K562 (cell line): ENCODE results near the gene DENND1A. TPM values are rescaled to one million over a fixed set of nuclear protein-coding genes. Genes with fewer than 3 reads are reported as not detected.

Experiments used
- ATAC-seq: fragments of 200-7000 bp; cut with Tn5 transposase; 3 replicates; pipeline ENCODE4 v1.9.1; 2020; ENCODE audit warnings: moderate library complexity
- BruUV-seq: library from RNA; stranded (reverse); fragments of 400-500 nt; replicated peaks from 2 replicates; lab custom pipeline; 2021; lab: Mats Ljungman, UMichigan
- CTCF ChIA-PET: fragments of 300-600 bp; formaldehyde crosslinking; extraction: SDS; loops from one replicate; lab custom pipeline; 2021; ENCODE audit warnings: low intra/inter-chr PET ratio; lab: Yijun Ruan, JAX
- POLR2A ChIA-PET: fragments of 300-600, 350-650 bp; sonication (Branson Sonifier 250); formaldehyde crosslinking; extraction: SDS; loops from one replicate; lab custom pipeline; 2021; ENCODE audit warnings: antibody characterized with exemption, inconsistent platforms; lab: Yijun Ruan, JAX
- DNase-seq, 4 experiments: peaks; one replicate each; pipeline versions ENCODE4 v3.0.0 to v3.0.0-alpha.2; 2011 to 2018; ENCODE audit warnings: low spot score in 3 of 4, mixed read lengths in 3 of 4; ENCODE audit errors: extremely low read depth in 1 of 4
- FAIRE-seq: peaks from 2 replicates; lab custom pipeline; 2011; peaks lifted over from hg19 to GRCh38; lab: Jason Lieb, UNC
- H2AFZ ChIP-seq: 2 replicates; pipeline ENCODE4 v1.6.0; 2011; ENCODE audit warnings: low read depth, low read length, control low read depth, inconsistent platforms
- H3K27ac ChIP-seq: fragments of 200-600 bp; 3 replicates; pipeline ENCODE4 v1.8.0; 2011; ENCODE audit warnings: low read depth, mild to moderate bottlenecking, control low read depth, inconsistent platforms, low read length, moderate library complexity, mixed read lengths; ENCODE audit errors: extremely low read depth
- H3K27me3 ChIP-seq, 2 experiments: fragments of 300-600 bp in 1 of 2; 2 replicates in 1 of 2; 3 replicates in 1 of 2; pipeline versions ENCODE4 v1.6.0 to v1.8.0; 2011; ENCODE audit warnings: inconsistent platforms in 2 of 2, low read length in 2 of 2, mild to moderate bottlenecking in 1 of 2, mixed read lengths in 1 of 2, moderate library complexity in 1 of 2; ENCODE audit not compliant: control insufficient read depth in 2 of 2, insufficient read depth in 2 of 2
- H3K36me3 ChIP-seq: fragments of 300-600 bp; 3 replicates; pipeline ENCODE4 v1.8.0; 2011; ENCODE audit warnings: mild to moderate bottlenecking, low read length, inconsistent platforms; ENCODE audit not compliant: control insufficient read depth, insufficient read depth
- H3K4me1 ChIP-seq, 2 experiments: fragments of 200-600 bp in 1 of 2; replicated peaks in 1 of 2; 2 replicates in 1 of 2; 3 replicates in 1 of 2; pipeline versions ENCODE4 v1.5.1 to v1.8.0; 2011; ENCODE audit warnings: inconsistent platforms in 2 of 2, low read length in 2 of 2, mild to moderate bottlenecking in 1 of 2, mixed read lengths in 1 of 2, moderate library complexity in 1 of 2; ENCODE audit not compliant: control insufficient read depth in 2 of 2, insufficient read depth in 2 of 2
- H3K4me2 ChIP-seq: 2 replicates; pipeline ENCODE4 v1.6.1; 2011; ENCODE audit warnings: low read length, control low read depth, inconsistent platforms, mixed read lengths; ENCODE audit not compliant: insufficient read depth
- H3K4me3 ChIP-seq: fragments of 200-600 bp; sonication (generic), shearing (Covaris generic); 2 replicates; pipeline ENCODE4 v1.5.1; 2016; ENCODE audit warnings: control low read depth, inconsistent platforms
- H3K79me2 ChIP-seq: fragments of 200-600 bp; 3 replicates; pipeline ENCODE4 v1.8.0; 2011; ENCODE audit warnings: low read length, inconsistent platforms; ENCODE audit not compliant: control insufficient read depth, insufficient read depth
- H3K9ac ChIP-seq, 2 experiments: 2 replicates each; pipeline versions ENCODE4 v1.6.0 to v1.6.1; 2011; ENCODE audit warnings: low read depth in 2 of 2, low read length in 2 of 2, control low read depth in 1 of 2, inconsistent platforms in 1 of 2, mild to moderate bottlenecking in 1 of 2, mixed read lengths in 1 of 2; ENCODE audit not compliant: insufficient read depth in 1 of 2
- H3K9me1 ChIP-seq: one replicate; pipeline ENCODE4 v1.6.0; 2011; ENCODE audit warnings: inconsistent platforms, mild to moderate bottlenecking, low read length, moderate library complexity; ENCODE audit not compliant: control insufficient read depth, insufficient read depth
- H3K9me3 ChIP-seq: replicated peaks from 2 replicates; pipeline ENCODE4 v1.5.1; 2011; ENCODE audit warnings: low read depth, low read length, inconsistent platforms; ENCODE audit not compliant: control insufficient read depth, insufficient read depth
- H4K20me1 ChIP-seq: replicated peaks from 2 replicates; pipeline ENCODE4 v1.6.1; 2011; ENCODE audit warnings: low read length, inconsistent platforms, mixed read lengths; ENCODE audit not compliant: control insufficient read depth, insufficient read depth
- FIP1L1 ChIP-seq: fragments of 200-400 bp; formaldehyde crosslinking; IDR thresholded peaks from 2 replicates; pipeline ENCODE4 v1.6.1; 2018; ENCODE audit warnings: mild to moderate bottlenecking, low read depth, low read length; ENCODE audit not compliant: poor library complexity, severe bottlenecking
- FOSL1 ChIP-seq: fragments of 200-800 bp; sonication (Bioruptor generic); conservative IDR thresholded peaks from 2 replicates; pipeline ENCODE4 v1.6.1; 2016; ENCODE audit warnings: missing genetic modification characterization, missing compliant biosample characterization
- ILF3 ChIP-seq: fragments of 450-650 bp; IDR thresholded peaks from 2 replicates; pipeline ENCODE4 v1.6.1; 2018; ENCODE audit warnings: antibody characterized with exemption, mild to moderate bottlenecking, moderate library complexity, borderline replicate concordance
- KLF16 ChIP-seq: IDR thresholded peaks from 2 replicates; pipeline ENCODE4 v1.6.1; 2016; ENCODE audit warnings: antibody characterized with exemption
- L3MBTL2 ChIP-seq: fragments of 450-650 bp; IDR thresholded peaks from 2 replicates; pipeline ENCODE4 v1.6.1; 2016; ENCODE audit warnings: mild to moderate bottlenecking, moderate library complexity
- MYBL2 ChIP-seq, 2 experiments: fragments of 450-650 bp in 1 of 2; sonication (generic) in 1 of 2; formaldehyde crosslinking in 1 of 2; IDR thresholded peaks; 2 replicates each; pipeline versions ENCODE4 v1.6.1 to v1.8.1; 2017 to 2022; ENCODE audit warnings: borderline replicate concordance in 1 of 2, inconsistent platforms in 1 of 2, low read depth in 1 of 2, mild to moderate bottlenecking in 1 of 2, missing genetic modification reagents in 1 of 2, moderate library complexity in 1 of 2
- PPARD ChIP-seq: fragments of 250-450 bp; sonication (Bioruptor Pico); IDR thresholded peaks from 2 replicates; pipeline ENCODE4 v1.8.0; 2022; ENCODE audit warnings: inconsistent platforms, mild to moderate bottlenecking, moderate library complexity
- PTTG1 ChIP-seq: fragments of 450-650 bp; IDR thresholded peaks from 2 replicates; pipeline ENCODE4 v1.6.1; 2016; ENCODE audit warnings: low read depth, mild to moderate bottlenecking, missing genetic modification characterization, missing compliant biosample characterization
- RBBP5 ChIP-seq: fragments of 200-600 bp; sonication (generic); IDR thresholded peaks from 2 replicates; pipeline ENCODE4 v1.6.1; 2012; ENCODE audit warnings: borderline replicate concordance, mild to moderate bottlenecking, low read length, control low read depth, inconsistent platforms; ENCODE audit not compliant: insufficient read depth, poor library complexity, severe bottlenecking
- RBM25 ChIP-seq: fragments of 200-400 bp; formaldehyde crosslinking; IDR thresholded peaks from 2 replicates; pipeline ENCODE4 v1.6.1; 2018; ENCODE audit warnings: low read length, low read depth, moderate library complexity; ENCODE audit not compliant: severe bottlenecking
- RFX5 ChIP-seq: IDR thresholded peaks from 2 replicates; pipeline ENCODE4 v1.6.1; 2011; ENCODE audit warnings: low read depth, mild to moderate bottlenecking, improper control_type of control experiment, low read length
- SRSF1 ChIP-seq: fragments of 200-400 bp; formaldehyde crosslinking; IDR thresholded peaks from 2 replicates; pipeline ENCODE4 v1.6.1; 2017; ENCODE audit warnings: mild to moderate bottlenecking, low read depth, low read length, moderate library complexity
- ZBTB34 ChIP-seq: fragments of 250-450 bp; sonication (Bioruptor Pico); IDR thresholded peaks from 2 replicates; pipeline ENCODE4 v1.8.0; 2021; ENCODE audit warnings: mild to moderate bottlenecking, moderate library complexity
- ZNF347 ChIP-seq: fragments of 450-650 bp; formaldehyde crosslinking; IDR thresholded peaks from 2 replicates; pipeline ENCODE4 v1.4.0; 2020; ENCODE audit warnings: low read depth, mild to moderate bottlenecking, moderate library complexity
- ZNF561 ChIP-seq: fragments of 450-650 bp; formaldehyde crosslinking; conservative IDR thresholded peaks from 2 replicates; pipeline ENCODE4 v1.4.0; 2020; ENCODE audit warnings: mild to moderate bottlenecking, moderate library complexity
- ZNF780A ChIP-seq: fragments of 250-450 bp; sonication (Bioruptor Pico); IDR thresholded peaks from 2 replicates; pipeline ENCODE4 v1.5.0; 2021; ENCODE audit warnings: mild to moderate bottlenecking
- ZZZ3 ChIP-seq: fragments of 450-650 bp; IDR thresholded peaks from 2 replicates; pipeline ENCODE4 v1.6.1; 2016; ENCODE audit warnings: antibody characterized with exemption, mild to moderate bottlenecking, moderate library complexity
- WGBS: fragments of 100-300 bp; shearing (Covaris generic); methylation state at CpG from one replicate; pipeline ENCODE4 v1.1.6; 2016; ENCODE audit warnings: low coverage, mixed read lengths; ENCODE audit not compliant: insufficient coverage; ENCODE audit errors: missing lambda C conversion rate; 5-methylcytosine and 5-hydroxymethylcytosine counted together
- in situ Hi-C: fragments of 300-500 bp; cut with MboI; formaldehyde crosslinking; loops from 4 replicates; pipeline ENCODE4 v1.15.0; 2018; ENCODE audit warnings: inconsistent platforms, mixed read lengths
- intact Hi-C: fragments of 100-400 bp; cut with micrococcal nuclease; formaldehyde crosslinking; loops from 2 replicates; pipeline ENCODE4 v1.14.2; 2022
- polyA plus RNA-seq, 8 experiments: library from polyadenylated mRNA; depleted of rRNA in 4 of 8; stranded (reverse) in 5 of 8; unstranded in 3 of 8; fragments of >200 nt; fragmentation: Nextera tagmentation in 2 of 8; fragmentation: Illumina TruSeq in 1 of 8; extraction: Ambion mirVana in 2 of 8; extraction: Trizol in 1 of 8; gene quantifications; 2 replicates each; pipeline versions ENCODE4 v1.2.1 to v1.2.3, GENCODE V29; 2011 to 2014; ENCODE audit warnings: inconsistent platforms in 1 of 8, missing spikeins in 1 of 8
- total RNA-seq, 7 experiments: library from RNA; depleted of rRNA in 6 of 7; stranded (reverse); fragments of >200 nt in 6 of 7; fragmentation: Illumina TruSeq in 2 of 7; extraction: Trizol in 2 of 7; gene quantifications; 2 replicates each; pipeline versions ENCODE4 v1.2.1 to v1.2.3, GENCODE V29; 2011 to 2021; ENCODE audit warnings: low replicate concordance in 1 of 7
- TF ChIP-seq, protein P1 (sequence below), 2 experiments: fragments of 450-650 bp; IDR thresholded peaks; 2 replicates each; pipeline ENCODE4 v1.6.1; 2016

The DENND1A gene
- total and polyA plus RNA-seq, 9 of the 15 experiments (the other 6 are each of a cell fraction or from before 2014, with no cell fraction given), result 7.6 to 29.5 (median 15.7) TPM

GRCh38 chr9:123371228-123371584 is 558.7 kb downstream of the DENND1A start:
- POLR2A ChIA-PET, result interaction anchor here (0.6 to 1.5 kb wide), 4 partner anchors 9 to 74 kb away, joined by 3 to 5 read pairs (median 4); no protein-coding TSS in a partner anchor
- Histone ChIP-seq H3K4me1 (peaks cover 16 to 66% of the 10 kb centered on the region in 2 experiments), H2AFZ (no peak overlapping the region), H3K9me3 (no peaks in the 10 kb centered on the region), H3K4me2 (no peak overlapping the region), H3K9ac (no peak overlapping the region), H3K27me3 (no peaks in the 10 kb centered on the region), H3K4me3 (no peak overlapping the region), H3K9me1 (no peaks in the 10 kb centered on the region), H3K36me3 (no peaks in the 10 kb centered on the region), H3K27ac (no peak overlapping the region), H3K79me2 (no peaks in the 10 kb centered on the region), H4K20me1 (no peaks in the 10 kb centered on the region; the same call in 1 of the 2 replicates)
- WGBS, result 46% methylated on average over 18 of the region's 18 CpGs
- CTCF ChIA-PET, result no interaction called here
- no peak for ATAC-seq
- no peak for DNase-seq
- intact Hi-C loops, result no loop called here
- no peak for FAIRE-seq
- no TSS peak for BruUV-seq
- in situ Hi-C loops, result no loop called here
- TF ChIP-seq ZNF347 (no peak), PTTG1 (no peak), ZNF561 (CRISPR knock-in tag) (no peak), L3MBTL2 (no peak), FIP1L1 (no peak), RBM25 (no peak), RFX5 (no peak), ZBTB34 (CRISPR knock-in tag) (no peak), ILF3 (no peak), SRSF1 (no peak), ZNF780A (CRISPR knock-in tag) (no peak), MYBL2 (IDR thresholded peaks at IDR 0.05; ENCODE audit: low read depth) (no peak), MYBL2 (CRISPR knock-in tag; IDR thresholded peaks at IDR 0.05; ENCODE audit: borderline replicate concordance) (no peak), RBBP5 (no peak), PPARD (CRISPR knock-in tag) (no peak), FOSL1 (tag) (no peak), ZZZ3 (no peak), KLF16 (no peak)
- TF ChIP-seq, protein P1, sequence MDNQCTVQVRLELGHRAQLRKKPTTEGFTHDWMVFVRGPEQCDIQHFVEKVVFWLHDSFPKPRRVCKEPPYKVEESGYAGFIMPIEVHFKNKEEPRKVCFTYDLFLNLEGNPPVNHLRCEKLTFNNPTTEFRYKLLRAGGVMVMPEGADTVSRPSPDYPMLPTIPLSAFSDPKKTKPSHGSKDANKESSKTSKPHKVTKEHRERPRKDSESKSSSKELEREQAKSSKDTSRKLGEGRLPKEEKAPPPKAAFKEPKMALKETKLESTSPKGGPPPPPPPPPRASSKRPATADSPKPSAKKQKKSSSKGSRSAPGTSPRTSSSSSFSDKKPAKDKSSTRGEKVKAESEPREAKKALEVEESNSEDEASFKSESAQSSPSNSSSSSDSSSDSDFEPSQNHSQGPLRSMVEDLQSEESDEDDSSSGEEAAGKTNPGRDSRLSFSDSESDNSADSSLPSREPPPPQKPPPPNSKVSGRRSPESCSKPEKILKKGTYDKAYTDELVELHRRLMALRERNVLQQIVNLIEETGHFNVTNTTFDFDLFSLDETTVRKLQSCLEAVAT (IDR thresholded peaks at IDR 0.05), result no peak
